Measurements from ENCODE around the gene CD2BP2.

- TF ChIP-seq CTCF (IDR thresholded peaks at IDR 0.05): peak in 2 of 4 experiments; percentile 27 to 40
- peak; percentile 39 to 42 for TF ChIP-seq POLR2A (IDR thresholded peaks at IDR 0.05)
- TF ChIP-seq POLR2AphosphoS5 (IDR thresholded peaks at IDR 0.05): peak; percentile 43
Observed at GRCh38 chr16:30378236-30379157, 23.4 kb upstream of the CD2BP2 start.
